HG03175 (cell line): ENCODE measurements around the gene LDB2.

Source experiments
- ATAC-seq: cut with Tn5 transposase; IDR thresholded peaks from one replicate; pipeline ENCODE4 v1.9.1; 2021; ENCODE audit warnings: mild to moderate bottlenecking, moderate library complexity; ENCODE audit not compliant: unreplicated experiment

LDB2 gene

DNA sequence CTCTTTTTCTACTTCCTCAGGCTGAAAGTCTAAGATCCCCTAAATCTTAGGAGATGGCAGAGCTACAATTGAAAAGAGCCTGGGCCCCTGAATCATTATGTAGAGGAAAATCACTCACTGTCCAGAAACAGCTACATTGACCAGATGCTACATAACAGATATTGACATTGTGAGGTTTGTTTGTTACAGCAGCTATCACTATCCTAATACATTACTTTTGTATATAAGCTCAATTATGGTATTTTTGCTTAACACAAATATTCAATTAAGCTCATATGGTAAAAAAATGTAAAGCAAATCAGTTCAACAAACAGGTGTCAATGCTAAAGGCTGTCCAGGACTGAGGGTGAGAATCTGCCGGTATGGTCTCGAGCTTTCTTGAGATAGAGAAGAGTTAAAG lies 89.4 kb downstream of the LDB2 start:
- ATAC-seq = no peak

GRCh38 chr4:16807355-16807754 lies 91.1 kb downstream of the LDB2 start:
- no peak for ATAC-seq

GRCh38 chr4:16804581-16804980 lies 93.9 kb downstream of the LDB2 start:
- no peak for ATAC-seq

GRCh38 chr4:16802044-16802443 lies 96.4 kb downstream of the LDB2 start:
- ATAC-seq = no peak

DNA sequence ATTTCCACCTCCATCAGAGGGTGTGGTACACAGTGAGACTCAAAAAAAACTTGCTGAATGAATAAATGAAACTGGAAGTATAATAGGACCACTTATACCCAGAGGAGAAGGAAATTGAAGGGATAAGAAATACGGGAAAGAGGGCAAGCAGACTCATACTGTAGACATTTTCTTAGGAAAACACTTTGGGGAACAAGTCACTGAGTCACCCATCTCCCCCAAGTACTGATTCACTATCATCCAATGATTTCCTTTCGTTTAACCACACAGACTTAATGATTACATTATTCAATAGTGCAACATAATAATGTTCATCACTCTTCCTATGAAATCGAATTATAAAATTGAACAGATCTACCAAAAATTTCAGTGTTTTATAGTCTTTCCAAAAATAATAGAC lies 97.1 kb downstream of the LDB2 start:
- no peak for ATAC-seq

DNA sequence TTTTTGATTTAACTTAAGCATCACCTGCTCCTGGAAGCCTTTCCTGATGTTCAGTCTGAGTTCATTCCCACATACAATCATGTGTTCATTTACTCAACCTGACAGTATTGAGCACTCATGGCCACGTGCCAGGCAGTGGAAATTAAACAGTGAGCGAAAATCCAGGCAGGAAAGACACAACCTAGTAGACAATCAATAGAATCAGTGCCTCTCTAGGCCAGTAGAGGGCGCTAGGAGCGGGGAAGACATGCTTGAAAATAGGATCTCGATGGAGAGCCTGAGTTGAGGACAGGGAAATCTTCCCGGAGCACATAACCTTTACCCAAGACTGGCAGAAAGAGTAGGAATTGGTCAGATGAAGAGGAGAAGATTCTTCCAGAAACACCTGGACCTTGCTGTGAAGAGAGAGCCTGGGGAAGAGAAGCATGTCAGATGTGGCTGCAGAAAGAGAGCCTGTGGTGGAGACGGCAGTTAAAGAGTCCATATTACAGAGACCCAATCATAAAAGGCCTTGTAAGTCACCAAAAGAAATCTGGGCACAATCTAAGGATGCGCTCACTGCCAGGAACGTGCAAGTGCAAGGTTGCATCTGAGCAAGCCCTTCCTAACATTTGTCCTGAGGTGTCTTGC lies 103.5 kb downstream of the LDB2 start:
- ATAC-seq = no peak

DNA sequence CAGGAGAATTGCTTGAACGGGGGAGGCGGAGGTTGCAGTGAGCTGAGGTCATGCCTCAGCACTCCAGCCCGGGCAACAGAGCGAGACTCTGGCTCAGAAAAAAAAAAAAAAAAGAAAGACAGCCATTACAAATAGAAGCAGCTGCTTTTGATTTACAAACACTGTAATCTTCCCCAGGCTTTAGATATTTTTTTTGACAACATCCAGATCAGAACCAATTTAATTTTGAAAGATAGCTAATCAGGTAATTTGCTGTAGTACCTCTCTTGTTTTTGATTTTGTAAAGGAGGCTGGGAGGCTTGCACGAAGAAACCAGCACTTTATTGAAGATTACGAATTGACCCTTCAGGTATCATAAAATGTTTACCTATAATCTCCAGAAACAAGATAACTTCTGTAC lies 107.0 kb downstream of the LDB2 start:
- no peak for ATAC-seq

DNA sequence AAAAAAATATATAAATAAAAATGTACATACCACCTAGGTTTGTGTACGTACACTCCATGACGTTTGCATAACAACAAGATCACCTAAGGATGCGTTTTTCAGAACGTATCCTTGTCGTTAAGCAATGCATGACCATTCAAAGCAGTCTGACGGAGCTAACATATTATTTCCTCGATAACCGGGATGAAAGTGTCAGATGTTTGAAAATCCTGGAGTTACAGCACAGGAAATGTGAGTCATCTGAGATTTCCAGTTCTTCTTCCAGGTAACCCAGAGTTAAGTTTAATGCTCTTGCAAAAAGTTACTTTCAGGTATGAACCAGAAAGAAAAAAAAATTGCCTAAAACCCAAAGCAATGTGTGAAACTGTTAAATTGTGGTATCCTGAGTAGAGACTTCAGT lies 107.9 kb downstream of the LDB2 start:
- no peak for ATAC-seq

DNA sequence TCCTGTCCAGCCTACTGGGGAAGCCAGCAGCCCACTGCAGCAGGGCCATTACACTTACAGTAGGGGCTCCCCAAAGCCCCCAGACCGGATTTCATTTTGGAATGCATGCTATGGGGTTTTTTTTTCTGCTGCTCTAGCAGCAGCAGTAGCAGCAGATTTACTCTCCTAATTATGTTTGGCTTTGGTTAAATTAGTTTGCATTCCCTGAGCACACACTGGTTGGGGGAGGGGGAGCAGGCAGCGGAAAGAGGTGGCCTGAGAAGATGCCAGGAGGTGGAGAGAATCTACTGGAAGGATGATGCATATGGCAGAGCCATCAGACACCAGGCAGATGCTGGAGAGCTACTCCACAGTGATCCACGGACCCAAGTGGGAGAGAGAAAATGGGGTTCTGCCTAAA lies 109.6 kb downstream of the LDB2 start:
- ATAC-seq = no peak

DNA sequence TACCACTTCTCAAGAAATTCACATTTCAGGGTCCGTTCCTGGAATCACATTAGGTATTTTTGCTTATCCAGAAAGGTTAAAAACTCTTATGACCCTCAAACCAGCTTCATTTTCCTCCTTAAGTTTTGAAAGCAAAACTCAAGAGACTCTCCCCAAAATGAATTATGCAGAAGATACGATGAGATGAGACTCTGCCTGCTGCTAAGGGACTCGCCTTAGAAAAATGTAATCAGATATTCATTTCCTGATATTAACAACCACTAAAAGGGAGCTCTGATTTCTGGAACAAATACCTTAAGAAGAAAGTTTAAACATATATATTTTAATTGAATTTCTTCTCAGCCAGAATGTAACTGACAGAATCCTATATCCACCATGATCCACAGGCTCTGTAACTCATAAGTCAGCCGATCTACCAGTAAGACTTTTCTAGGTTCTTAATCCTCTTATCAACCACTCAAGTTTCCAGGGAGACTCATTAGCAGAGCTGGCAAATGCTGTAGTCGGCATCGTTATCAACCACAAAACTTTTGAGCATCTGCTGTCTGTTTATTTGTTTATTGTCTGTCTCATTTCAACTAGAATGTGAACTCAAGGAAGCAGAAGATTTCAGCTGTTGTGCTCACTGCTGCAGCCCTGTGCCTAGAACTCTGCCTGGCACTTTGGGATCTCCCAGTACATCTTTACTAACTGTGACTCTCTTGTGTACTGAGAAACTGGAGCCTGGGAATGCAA lies 112.5 kb downstream of the LDB2 start:
- ATAC-seq = no peak

GRCh38 chr4:16783119-16783518 lies 115.3 kb downstream of the LDB2 start:
- ATAC-seq = no peak

DNA sequence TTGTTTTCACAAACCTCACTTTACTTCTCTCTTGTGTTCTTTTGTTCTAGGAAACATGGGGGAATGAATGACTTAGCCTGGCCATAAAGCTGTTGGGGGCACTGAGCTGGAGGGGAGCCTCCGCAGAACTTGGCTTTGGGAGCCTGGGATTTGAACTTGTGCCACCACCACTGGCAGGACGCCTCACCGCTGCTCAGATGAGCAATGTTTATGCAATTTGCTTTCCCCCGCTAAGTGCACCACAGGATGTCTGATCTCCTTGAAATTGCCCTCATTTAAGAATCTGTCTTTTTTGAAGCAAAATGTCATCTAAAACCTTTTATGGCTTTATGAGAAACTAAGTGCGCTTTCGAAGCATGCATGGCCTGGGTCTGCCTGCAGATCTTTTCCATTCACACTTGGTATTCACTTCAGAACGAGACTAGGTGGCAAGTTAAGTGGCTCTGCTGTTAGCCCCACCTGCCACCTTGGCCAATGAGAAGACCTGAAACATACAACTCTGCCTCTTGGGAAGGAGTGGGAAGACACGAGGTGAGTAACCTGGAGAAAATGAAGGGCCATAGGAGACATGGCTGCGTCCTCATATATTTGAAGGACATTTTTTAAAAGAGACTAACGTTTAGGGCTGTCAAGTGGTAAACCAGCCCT lies 119.3 kb downstream of the LDB2 start:
- no peak for ATAC-seq

- no peak for ATAC-seq
Measured at GRCh38 chr4:16777726-16778125, 120.7 kb downstream of the LDB2 start.

DNA sequence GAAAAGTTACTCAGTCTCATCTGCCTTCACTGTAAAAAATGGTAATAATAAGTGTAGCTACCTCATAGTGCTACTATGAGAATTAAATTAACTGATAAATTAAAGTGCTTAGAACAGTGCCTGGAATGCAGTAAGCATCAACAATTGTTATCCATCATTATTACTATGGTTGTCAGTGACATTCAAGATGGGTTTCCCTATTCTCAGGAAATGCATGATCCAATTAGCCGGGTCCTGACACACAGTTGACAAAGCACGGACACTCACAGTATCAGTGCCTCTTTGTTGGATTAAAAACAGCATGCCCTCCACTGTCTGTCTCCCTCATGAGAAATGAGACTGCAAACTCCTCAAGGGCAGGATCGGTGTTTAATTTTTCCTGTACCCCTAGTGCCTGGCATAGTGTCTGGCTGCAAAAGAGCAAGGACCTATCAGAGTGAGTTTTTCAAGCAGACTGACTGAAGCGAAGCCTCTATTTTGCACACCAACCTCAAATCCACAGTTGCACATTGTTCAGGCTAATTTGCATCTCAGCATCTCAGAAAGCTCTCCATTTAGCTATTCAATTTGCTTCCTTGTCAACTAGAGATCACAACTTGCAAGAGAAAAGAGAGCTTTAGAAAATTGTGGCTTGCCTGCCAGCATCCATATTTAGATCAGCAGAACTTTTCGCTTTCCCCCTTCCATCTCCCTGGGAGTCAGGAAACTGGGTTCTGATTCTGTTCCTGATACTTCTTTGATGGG lies 122.9 kb downstream of the LDB2 start:
- no peak for ATAC-seq

- ATAC-seq = no peak
Measured at GRCh38 chr4:16772366-16772850, 126.0 kb downstream of the LDB2 start.

- no peak for ATAC-seq
Measured at GRCh38 chr4:16770710-16771285, 127.6 kb downstream of the LDB2 start.

DNA sequence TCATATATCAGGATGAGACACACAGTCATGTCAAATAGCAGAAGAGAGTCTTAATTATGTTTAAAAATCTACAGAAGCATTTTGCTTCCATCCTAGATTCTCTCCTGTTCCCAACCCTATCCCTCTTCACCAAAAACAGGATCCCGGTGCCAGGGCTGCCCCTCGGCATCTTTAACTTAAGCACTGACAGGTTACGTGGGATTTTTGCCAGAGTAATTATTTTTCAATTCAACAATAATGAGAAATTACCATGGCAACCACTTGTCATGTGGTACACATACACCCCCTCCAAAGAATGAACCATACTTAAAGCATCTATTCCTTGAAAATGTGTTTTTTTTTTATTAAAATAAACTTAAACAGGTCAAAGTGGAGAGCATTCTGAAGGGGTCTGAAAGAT lies 130.6 kb downstream of the LDB2 start:
- ATAC-seq = no peak

DNA sequence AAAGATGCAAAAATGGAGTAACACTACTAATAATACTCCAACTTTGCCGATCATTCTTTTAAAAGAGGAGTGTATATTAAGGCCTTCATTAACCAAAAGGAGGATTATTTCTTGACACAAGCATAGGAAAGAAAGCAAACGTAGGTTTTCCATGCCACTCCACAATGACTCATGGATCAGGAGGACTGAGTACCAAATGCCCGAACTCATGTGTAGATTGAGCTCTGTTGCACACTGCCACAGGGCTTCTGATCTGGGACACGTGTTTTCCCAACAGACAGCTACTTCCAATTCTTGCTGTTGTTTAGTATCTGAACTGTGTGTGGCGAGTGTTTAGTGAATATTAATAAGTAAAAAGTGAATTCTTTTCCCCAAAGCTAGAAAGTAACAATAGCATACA lies 131.2 kb downstream of the LDB2 start:
- no peak for ATAC-seq

- no peak for ATAC-seq
Measured at GRCh38 chr4:16765546-16765945, 132.9 kb downstream of the LDB2 start.

- ATAC-seq = no peak
Measured at GRCh38 chr4:16764622-16765021, 133.8 kb downstream of the LDB2 start.
